Left ventricle myocardium inferior (tissue), 1 donor: ENCODE results near the gene SV2A. TPM values are rescaled to one million over a fixed set of nuclear protein-coding genes. Genes with fewer than 3 reads are reported as not detected.

Experiments
- DNase-seq: peaks from one replicate; pipeline ENCODE4 v3.0.0-alpha.2; 2020
- H3K27ac ChIP-seq: fragments of 200-600 bp; replicated peaks from 2 replicates; pipeline ENCODE4 v1.8.0; 2021
- H3K27me3 ChIP-seq: fragments of 200-600 bp; 2 replicates; pipeline ENCODE4 v1.8.0; 2021; ENCODE audit warnings: low read depth
- H3K36me3 ChIP-seq: fragments of 200-600 bp; 2 replicates; pipeline ENCODE4 v1.8.0; 2021
- H3K4me1 ChIP-seq: fragments of 200-600 bp; 2 replicates; pipeline ENCODE4 v1.8.0; 2021
- H3K4me3 ChIP-seq: fragments of 200-600 bp; 2 replicates; pipeline ENCODE4 v1.8.0; 2021; ENCODE audit warnings: mild to moderate bottlenecking, moderate library complexity
- H3K9me3 ChIP-seq: fragments of 200-600 bp; replicated peaks from 2 replicates; pipeline ENCODE4 v1.8.0; 2021
- CTCF ChIP-seq: fragments of 200-600 bp; IDR thresholded peaks from 2 replicates; pipeline ENCODE4 v1.8.0; 2021; ENCODE audit warnings: antibody characterized with exemption, mild to moderate bottlenecking, borderline replicate concordance
- intact Hi-C: fragments of 100-400 bp; cut with micrococcal nuclease; formaldehyde crosslinking; loops from one replicate; pipeline ENCODE4 v1.11.0; 2022
- total RNA-seq: library from RNA; stranded (reverse); fragmentation: NEBNext Ultra II Directional; extraction: Animal tissue kit (Norgen Biotek cat#: 25700); gene quantifications from one replicate; pipeline ENCODE4 v1.2.1, GENCODE V29; 2021
- donor health status: DM: no; HTN: yes; CAD: no; lungs with severe emphysema.

The SV2A gene
- total RNA-seq, 1 donor from 2014 or later, result 0.44 TPM

DNA sequence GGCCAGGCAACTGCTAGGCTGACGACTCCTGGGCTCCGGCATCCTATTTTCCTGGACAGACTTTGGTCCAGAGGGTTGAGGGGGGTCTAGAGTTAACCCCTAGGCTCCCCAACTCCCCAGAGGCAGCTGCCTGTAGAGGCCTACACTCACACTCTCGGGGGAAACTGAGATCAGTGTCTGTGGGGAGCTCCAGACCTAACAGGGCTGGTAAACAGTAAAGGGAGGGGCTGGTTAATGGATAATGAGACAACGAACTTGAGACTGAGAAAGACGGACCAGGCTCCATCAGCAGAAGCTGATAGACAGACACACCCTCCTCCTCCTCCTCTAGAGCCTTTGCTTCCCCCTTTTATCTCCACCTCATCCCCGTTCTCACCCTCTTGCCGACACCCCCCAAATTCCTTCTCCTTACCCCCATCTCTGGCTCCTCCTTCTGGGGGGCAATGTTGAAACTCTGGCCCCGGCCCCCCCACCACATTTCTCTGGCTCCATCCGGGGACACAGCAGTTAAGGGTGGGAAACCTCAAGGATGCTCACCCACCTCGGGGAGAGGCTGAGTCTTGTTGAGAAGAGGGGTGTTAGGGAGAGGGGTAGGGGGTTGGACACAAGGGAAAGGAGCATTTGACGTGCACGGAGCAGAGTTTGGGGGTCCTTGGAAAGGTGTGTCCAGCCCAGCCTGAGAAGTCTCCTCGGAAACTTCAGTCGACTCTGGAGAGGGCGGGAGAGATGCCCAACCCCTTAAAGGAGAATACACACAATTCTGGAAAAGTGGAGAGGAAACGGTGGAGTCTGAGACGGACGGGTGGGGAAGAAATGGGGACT, 18.7 kb upstream of the SV2A start, which contains the start of gene MTMR11:
TSS of gene MTMR11 (minus strand) at position 710 of the 822 bp plus-strand sequence. CDS start at position 478, 232 bp downstream.
- H3K36me3 ChIP-seq, result no peaks in the 10 kb centered on the region
- peak within 1 kb of the TSS; percentile 69 for H3K4me3 ChIP-seq
- no peak for TF ChIP-seq CTCF
- H3K4me1 ChIP-seq, result peaks cover 50% of the 10 kb centered on the region
- no peaks in the 10 kb centered on the region for H3K27me3 ChIP-seq
- H3K27ac ChIP-seq, result peak within 1 kb of the TSS; percentile 86
- DNase-seq, result no peak
- intact Hi-C loops, result no loop called here
- no peaks in the 10 kb centered on the region for H3K9me3 ChIP-seq

DNA sequence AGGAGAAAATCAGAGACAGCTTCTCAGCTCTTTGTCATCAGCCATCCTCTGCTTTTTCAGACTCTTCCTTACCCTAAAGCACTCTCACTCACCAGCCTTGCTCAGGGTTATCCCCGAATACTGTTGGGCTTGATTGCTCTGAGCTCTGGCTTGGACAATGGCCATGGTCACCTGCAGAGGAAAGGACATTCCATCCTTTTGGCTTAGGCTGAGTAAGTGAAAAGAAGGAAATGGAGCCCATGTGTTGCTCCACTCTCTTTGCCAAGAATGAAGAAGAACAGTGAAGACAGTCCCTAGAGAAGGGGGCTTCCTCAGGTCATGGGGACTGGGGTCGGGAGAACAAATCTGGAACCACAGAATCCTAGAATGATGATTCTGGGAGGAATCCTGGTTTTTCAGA, 16.7 kb upstream of the SV2A start:
- Histone ChIP-seq H3K4me3 (no peak overlapping the region), H3K27ac (no peak overlapping the region), H3K27me3 (no peaks in the 10 kb centered on the region), H3K4me1 (peaks cover 44% of the 10 kb centered on the region), H3K9me3 (no peaks in the 10 kb centered on the region), H3K36me3 (no peaks in the 10 kb centered on the region)
- TF ChIP-seq CTCF, result no peak
- intact Hi-C loops, result no loop called here
- no peak for DNase-seq

DNA sequence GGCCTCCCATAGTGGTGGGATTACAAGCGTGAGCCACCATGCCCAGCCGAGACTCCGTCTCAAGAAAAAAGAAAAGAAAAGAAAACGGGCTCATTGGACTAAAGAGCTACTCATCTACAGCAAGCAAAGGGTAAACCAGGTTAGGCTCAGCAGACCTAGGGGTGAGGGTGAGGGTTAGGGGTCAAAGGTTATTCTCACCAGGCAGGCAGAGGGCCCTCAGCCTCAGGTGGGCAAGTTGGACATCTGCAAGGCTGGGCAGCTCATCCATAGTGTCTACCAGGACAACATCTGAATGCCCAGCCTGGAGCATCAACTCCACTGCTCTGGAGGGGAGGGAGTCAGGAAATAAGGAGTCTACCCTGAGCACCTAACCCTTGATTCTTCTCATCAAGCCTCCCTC, 15.6 kb upstream of the SV2A start:
- Histone ChIP-seq H3K36me3 (no peaks in the 10 kb centered on the region), H3K4me3 (no peak overlapping the region), H3K27ac (no peak overlapping the region), H3K4me1 (peaks cover 42% of the 10 kb centered on the region), H3K27me3 (no peaks in the 10 kb centered on the region), H3K9me3 (no peaks in the 10 kb centered on the region)
- intact Hi-C loops, result no loop called here
- TF ChIP-seq CTCF, result no peak
- no peak for DNase-seq

GRCh38 chr1:149932474-149932873, 14.8 kb upstream of the SV2A start:
- peaks cover 39% of the 10 kb centered on the region for H3K4me1 ChIP-seq
- no peak for DNase-seq
- intact Hi-C loops, result no loop called here
- no peak for TF ChIP-seq CTCF
- H3K27me3 ChIP-seq, result no peaks in the 10 kb centered on the region
- no peaks in the 10 kb centered on the region for H3K36me3 ChIP-seq
- H3K27ac ChIP-seq, result no peak overlapping the region
- no peak overlapping the region for H3K4me3 ChIP-seq
- H3K9me3 ChIP-seq, result no peaks in the 10 kb centered on the region

DNA sequence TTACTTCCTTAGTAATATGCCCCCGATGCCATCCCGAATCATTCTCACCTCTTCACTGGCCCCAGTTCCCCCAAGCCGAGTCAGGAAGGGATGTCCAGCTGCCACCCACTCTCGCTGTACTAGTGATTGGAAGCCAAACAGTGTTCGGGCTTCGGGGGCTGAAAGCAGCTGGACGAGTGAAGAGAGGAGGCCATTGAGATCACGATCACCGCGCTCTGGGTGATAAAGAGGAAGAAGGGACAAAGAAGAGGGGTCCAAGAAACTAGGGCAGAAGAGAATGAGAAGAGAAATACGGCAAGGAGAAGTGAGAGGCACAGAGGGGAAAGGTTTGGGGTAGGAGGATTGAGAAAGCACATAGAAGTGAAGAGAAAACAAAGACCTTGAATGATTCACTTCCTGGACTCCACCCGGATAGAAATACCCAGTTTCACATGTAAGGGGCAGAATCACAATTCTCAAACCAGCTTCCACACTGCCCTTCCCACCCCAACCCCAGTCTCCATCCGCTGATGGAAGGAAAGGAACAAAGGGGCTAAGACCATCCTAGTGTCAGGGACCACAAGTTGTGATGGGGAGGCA, 13.7 kb upstream of the SV2A start:
- Histone ChIP-seq H3K27ac (no peak overlapping the region), H3K36me3 (peaks cover 5% of the 10 kb centered on the region), H3K4me1 (peaks cover 39% of the 10 kb centered on the region), H3K27me3 (no peaks in the 10 kb centered on the region), H3K4me3 (no peak overlapping the region), H3K9me3 (no peaks in the 10 kb centered on the region)
- no peak for TF ChIP-seq CTCF
- intact Hi-C loops, result no loop called here
- DNase-seq, result no peak
